DOHH2 (cell line): Measurements from ENCODE around the gene CCT6A.

Experiments used
- H3F3A ChIP-seq: fragments of 200-600 bp; sonication (generic), shearing (Covaris generic); 2 replicates; pipeline ENCODE4 v1.6.0; 2016; ENCODE audit warnings: antibody characterized with exemption, mild to moderate bottlenecking; ENCODE audit not compliant: control insufficient read depth, insufficient read depth
- H3K27ac ChIP-seq: fragments of 200-600 bp; sonication (generic); 2 replicates; pipeline ENCODE4 v1.5.1; 2014; ENCODE audit warnings: low read depth, mild to moderate bottlenecking, low read length, moderate library complexity
- H3K27me3 ChIP-seq: fragments of 200-600 bp; sonication (generic); 2 replicates; pipeline ENCODE4 v1.6.1; 2014; ENCODE audit warnings: mild to moderate bottlenecking, low read length, mixed read lengths; ENCODE audit not compliant: control insufficient read depth
- H3K36me3 ChIP-seq: fragments of 200-600 bp; sonication (generic); 2 replicates; pipeline ENCODE4 v1.6.1; 2014; ENCODE audit warnings: mild to moderate bottlenecking, low read length, moderate library complexity, mixed read lengths; ENCODE audit not compliant: control insufficient read depth
- H3K4me1 ChIP-seq: fragments of 200-600 bp; sonication (generic); 2 replicates; pipeline ENCODE4 v1.6.1; 2014; ENCODE audit warnings: mild to moderate bottlenecking, low read length, mixed read lengths; ENCODE audit not compliant: control insufficient read depth
- H3K4me2 ChIP-seq: fragments of 200-600 bp; sonication (generic); 2 replicates; pipeline ENCODE4 v1.6.0; 2014; ENCODE audit warnings: mild to moderate bottlenecking, low read length, moderate library complexity
- H3K4me3 ChIP-seq: fragments of 200-600 bp; sonication (generic); 2 replicates; pipeline ENCODE4 v1.5.1; 2014; ENCODE audit warnings: mild to moderate bottlenecking, low read length, mixed read lengths
- H3K79me2 ChIP-seq: fragments of 200-600 bp; sonication (generic); 2 replicates; pipeline ENCODE4 v1.6.1; 2014; ENCODE audit warnings: mild to moderate bottlenecking, low read length, mixed read lengths; ENCODE audit not compliant: control insufficient read depth
- H3K9me2 ChIP-seq: fragments of 200-600 bp; sonication (generic); replicated peaks from 2 replicates; pipeline ENCODE4 v1.6.1; 2014; ENCODE audit warnings: mild to moderate bottlenecking, low read length, mixed read lengths; ENCODE audit not compliant: control insufficient read depth
- H3K9me3 ChIP-seq: fragments of 200-600 bp; sonication (generic); 2 replicates; pipeline ENCODE4 v1.6.1; 2014; ENCODE audit warnings: antibody characterized with exemption, low read length, mixed read lengths; ENCODE audit not compliant: control insufficient read depth, insufficient read depth
- H4K20me1 ChIP-seq: fragments of 200-600 bp; sonication (generic); 2 replicates; pipeline ENCODE4 v1.6.0; 2014; ENCODE audit warnings: low read depth, mild to moderate bottlenecking, antibody characterized with exemption, low read length, moderate library complexity; ENCODE audit not compliant: control insufficient read depth, insufficient read depth
- CTCF ChIP-seq: fragments of 200-600 bp; sonication (generic); IDR thresholded peaks from one replicate; pipeline ENCODE4 v1.5.1; 2014; ENCODE audit warnings: antibody characterized with exemption, mild to moderate bottlenecking, low read depth, low read length; ENCODE audit not compliant: poor library complexity, severe bottlenecking
- EZH2phosphoT487 ChIP-seq: fragments of 200-600 bp; sonication (generic); IDR thresholded peaks from 2 replicates; pipeline ENCODE4 v1.6.1; 2017; ENCODE audit warnings: borderline replicate concordance, mild to moderate bottlenecking, antibody characterized with exemption, low read length, moderate library complexity, mixed read lengths

CCT6A gene

DNA sequence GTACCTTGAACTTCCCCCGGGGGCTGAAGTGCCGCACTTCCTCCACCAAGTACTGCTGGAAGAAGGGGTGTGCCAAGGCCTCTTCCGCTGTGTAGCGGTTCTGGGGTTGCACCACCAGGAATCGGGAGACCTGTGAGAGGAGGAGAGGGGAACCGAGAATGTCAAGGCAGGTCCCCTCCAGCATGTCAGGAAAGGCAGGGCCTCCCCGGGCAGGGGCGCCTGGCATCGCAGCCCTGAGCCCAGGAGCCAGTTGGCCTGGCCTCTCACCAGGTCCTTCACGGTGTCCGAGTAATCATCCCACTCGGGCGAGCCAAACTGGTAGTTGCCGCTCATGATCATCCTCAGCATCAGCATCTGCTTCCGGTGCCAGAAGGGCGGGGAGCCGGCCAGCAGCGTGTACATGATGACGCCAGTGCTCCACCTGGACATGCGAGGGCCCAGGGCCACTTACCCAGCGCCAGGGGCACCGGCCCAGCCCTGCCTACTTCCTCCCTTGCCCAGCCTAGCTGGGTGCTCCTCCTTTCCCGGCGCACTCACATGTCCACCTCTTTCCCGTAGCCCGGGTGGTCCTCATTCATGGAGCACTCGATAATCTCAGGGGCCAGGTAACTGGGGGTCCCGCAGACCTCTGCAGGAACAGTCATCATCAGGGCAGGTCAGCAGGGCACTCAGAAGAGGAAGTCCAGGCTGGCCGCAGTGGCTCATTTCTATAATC, 30.2 kb downstream of the CCT6A start:
- Histone ChIP-seq H4K20me1 (peaks cover 6% of the 10 kb centered on the region; the same call in 1 of the 2 replicates), H3K9me3 (no peaks in the 10 kb centered on the region), H3K4me1 (no peaks in the 10 kb centered on the region), H3K27ac (no peak overlapping the region), H3K9me2 (no peaks in the 10 kb centered on the region), H3K4me2 (no peak overlapping the region), H3F3A (no peaks in the 10 kb centered on the region), H3K79me2 (no peaks in the 10 kb centered on the region), H3K27me3 (no peaks in the 10 kb centered on the region), H3K4me3 (no peak overlapping the region), H3K36me3 (peaks cover 32% of the 10 kb centered on the region)
- TF ChIP-seq CTCF (no peak), EZH2phosphoT487 (no peak)

GRCh38 chr7:56083150-56083785, 31.7 kb downstream of the CCT6A start:
- H3K27ac ChIP-seq, result no peak overlapping the region

DNA sequence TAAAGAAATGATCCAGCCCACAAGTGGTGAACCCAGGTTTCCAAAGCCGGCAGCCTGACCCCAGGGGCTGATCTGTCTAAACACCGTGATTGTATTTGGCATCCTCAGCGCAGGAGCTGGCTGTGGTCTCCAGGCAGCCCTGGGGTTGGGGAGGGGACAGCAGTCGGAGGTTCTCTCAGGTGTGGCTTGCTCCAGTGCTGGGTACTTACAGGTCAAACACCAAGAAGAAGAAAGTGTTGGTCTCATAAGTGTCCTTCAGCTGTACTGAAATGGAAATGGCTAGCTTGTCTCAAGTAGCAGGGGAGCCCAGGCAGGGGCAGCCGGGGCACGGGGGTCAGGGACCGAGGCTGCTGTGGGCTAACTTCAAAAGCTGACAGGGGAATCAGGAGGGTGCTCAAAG, 35.2 kb downstream of the CCT6A start:
- no peaks in the 10 kb centered on the region for H3K9me2 ChIP-seq
- no peak overlapping the region for H3K27ac ChIP-seq
- H3K4me3 ChIP-seq, result no peak overlapping the region
- H3K9me3 ChIP-seq, result no peaks in the 10 kb centered on the region
- no peaks in the 10 kb centered on the region for H3K27me3 ChIP-seq
- no peak overlapping the region for H3K4me2 ChIP-seq
- H4K20me1 ChIP-seq, result peaks cover 10% of the 10 kb centered on the region; the same call in 1 of the 2 replicates
- TF ChIP-seq EZH2phosphoT487 (no peak), CTCF (no peak)
- no peaks in the 10 kb centered on the region for H3K79me2 ChIP-seq
- no peaks in the 10 kb centered on the region for H3K4me1 ChIP-seq
- no peaks in the 10 kb centered on the region for H3F3A ChIP-seq
- H3K36me3 ChIP-seq, result peaks cover 9% of the 10 kb centered on the region; the same call in 1 of the 2 replicates

More at GRCh38 chr7:56083150-56083785, 31.7 kb downstream of the CCT6A start:
- H3K79me2 ChIP-seq, result no peaks in the 10 kb centered on the region
- no peak overlapping the region for H3K4me3 ChIP-seq
- H3F3A ChIP-seq, result no peaks in the 10 kb centered on the region
- peaks cover 28% of the 10 kb centered on the region for H3K36me3 ChIP-seq
- no peaks in the 10 kb centered on the region for H3K9me3 ChIP-seq
- no peaks in the 10 kb centered on the region for H3K4me1 ChIP-seq
- H3K27me3 ChIP-seq, result no peaks in the 10 kb centered on the region
- H4K20me1 ChIP-seq, result peaks cover 6% of the 10 kb centered on the region; the same call in 1 of the 2 replicates
- no peak for TF ChIP-seq CTCF
- no peak for TF ChIP-seq EZH2phosphoT487
- no peaks in the 10 kb centered on the region for H3K9me2 ChIP-seq
- H3K4me2 ChIP-seq, result no peak overlapping the region
